ENCODE measurements around the gene PRAME. TPM values are rescaled to one million over a fixed set of nuclear protein-coding genes. Genes with fewer than 3 reads are reported as not detected.
"Not testable (repeated sequence)": the region's sequence is repeated elsewhere in the genome, so short reads cannot be mapped to it uniquely, and the experiment has no call there.

Gene PRAME
- total RNA-seq, 1 donor from 2014 or later, result not detected

GRCh38 chr22:22513619-22514018, 45.4 kb downstream of the PRAME start:
- H3K4me3 Mint-ChIP-seq (ENCODE audit: unreplicated experiment), result no peak overlapping the region
- H3K36me3 Mint-ChIP-seq (ENCODE audit: unreplicated experiment), result peaks cover 2% of the 10 kb centered on the region
- peaks cover 6% of the 10 kb centered on the region for H3K9me3 Mint-ChIP-seq (ENCODE audit: unreplicated experiment)
- no peaks in the 10 kb centered on the region for H3K4me1 Mint-ChIP-seq (ENCODE audit: unreplicated experiment)
- no peak overlapping the region for H3K27ac Mint-ChIP-seq (ENCODE audit: unreplicated experiment)
- H3K27me3 Mint-ChIP-seq (ENCODE audit: unreplicated experiment), result peaks cover 46% of the 10 kb centered on the region
- no peak for DNase-seq (ENCODE audit: extremely low spot score, unreplicated experiment)
- no peak for TF ChIP-seq CTCF (IDR thresholded peaks at IDR 0.05)

GRCh38 chr22:22512951-22513350, 46.1 kb downstream of the PRAME start:
- Mint-ChIP-seq H3K36me3 (ENCODE audit: unreplicated experiment) (peaks cover 2% of the 10 kb centered on the region), H3K4me3 (ENCODE audit: unreplicated experiment) (no peak overlapping the region), H3K27ac (ENCODE audit: unreplicated experiment) (no peak overlapping the region), H3K9me3 (ENCODE audit: unreplicated experiment) (peaks cover 6% of the 10 kb centered on the region), H3K4me1 (ENCODE audit: unreplicated experiment) (peaks cover 1% of the 10 kb centered on the region), H3K27me3 (ENCODE audit: unreplicated experiment) (peaks cover 46% of the 10 kb centered on the region)
- DNase-seq (ENCODE audit: extremely low spot score, unreplicated experiment), result no peak
- TF ChIP-seq CTCF (IDR thresholded peaks at IDR 0.05), result no peak

- not testable (repeated sequence) for DNase-seq (ENCODE audit: extremely low spot score, unreplicated experiment); H3K27ac Mint-ChIP-seq (ENCODE audit: unreplicated experiment); H3K4me3 Mint-ChIP-seq (ENCODE audit: unreplicated experiment); H3K9me3 Mint-ChIP-seq (ENCODE audit: unreplicated experiment); H3K4me1 Mint-ChIP-seq (ENCODE audit: unreplicated experiment); H3K36me3 Mint-ChIP-seq (ENCODE audit: unreplicated experiment)
- H3K27me3 Mint-ChIP-seq (ENCODE audit: unreplicated experiment), result peaks cover 32% of the 10 kb centered on the region
Observed at GRCh38 chr22:22510833-22511232, 48.2 kb downstream of the PRAME start.

GRCh38 chr22:22509912-22510311, 49.2 kb downstream of the PRAME start:
- DNase-seq (ENCODE audit: extremely low spot score, unreplicated experiment); H3K4me1 Mint-ChIP-seq (ENCODE audit: unreplicated experiment); H3K9me3 Mint-ChIP-seq (ENCODE audit: unreplicated experiment); H3K4me3 Mint-ChIP-seq (ENCODE audit: unreplicated experiment); H3K27ac Mint-ChIP-seq (ENCODE audit: unreplicated experiment); H3K36me3 Mint-ChIP-seq (ENCODE audit: unreplicated experiment): not testable (repeated sequence)
- H3K27me3 Mint-ChIP-seq (ENCODE audit: unreplicated experiment), result peaks cover 23% of the 10 kb centered on the region

GRCh38 chr22:22508274-22509176, 50.5 kb downstream of the PRAME start, which contains the start of gene ZNF280B:
Gene ZNF280B, minus strand, starts transcription at chr22:22508742. Its CDS starts 19,344 bp downstream, at chr22:22489398.
- Mint-ChIP-seq H3K36me3 (ENCODE audit: unreplicated experiment) (peaks cover 15% of the 10 kb centered on the region), H3K9me3 (ENCODE audit: unreplicated experiment) (peaks cover 6% of the 10 kb centered on the region), H3K4me1 (ENCODE audit: unreplicated experiment) (peaks cover 7% of the 10 kb centered on the region), H3K27ac (ENCODE audit: unreplicated experiment) (no peak within 1 kb of the TSS), H3K27me3 (ENCODE audit: unreplicated experiment) (peaks cover 14% of the 10 kb centered on the region), H3K4me3 (ENCODE audit: unreplicated experiment) (peak within 1 kb of the TSS; percentile 76)
- DNase-seq (ENCODE audit: extremely low spot score, unreplicated experiment), result peak; percentile 93
- peak; percentile 69 for TF ChIP-seq CTCF (IDR thresholded peaks at IDR 0.05)

- DNase-seq (ENCODE audit: extremely low spot score, unreplicated experiment), result no peak
Observed at GRCh38 chr22:22507743-22508273, 51.3 kb downstream of the PRAME start.

More at GRCh38 chr22:22507743-22508273, 51.3 kb downstream of the PRAME start:
- Mint-ChIP-seq H3K27me3 (ENCODE audit: unreplicated experiment) (peaks cover 14% of the 10 kb centered on the region), H3K36me3 (ENCODE audit: unreplicated experiment) (peaks cover 15% of the 10 kb centered on the region), H3K4me1 (ENCODE audit: unreplicated experiment) (peaks cover 7% of the 10 kb centered on the region), H3K9me3 (ENCODE audit: unreplicated experiment) (peaks cover 6% of the 10 kb centered on the region), H3K4me3 (ENCODE audit: unreplicated experiment) (peak overlapping the region; percentile 76), H3K27ac (ENCODE audit: unreplicated experiment) (no peak overlapping the region)
- TF ChIP-seq CTCF (IDR thresholded peaks at IDR 0.05), result no peak
